RWPE1 (cell line): ENCODE results near the gene OSBPL9.

ENCODE experiments used
- CTCF ChIA-PET: fragments of 350-600 bp; sonication (Branson Sonifier 250); formaldehyde crosslinking; extraction: SDS; loops from one replicate; lab custom pipeline; 2021; lab: Yijun Ruan, JAX
- POLR2A ChIA-PET: fragments of 400-600 bp; formaldehyde crosslinking; extraction: SDS; loops from one replicate; lab custom pipeline; 2020; ENCODE audit warnings: antibody characterized with exemption; ENCODE audit not compliant: low non-redundant PET; lab: Yijun Ruan, JAX
- DNase-seq: peaks from one replicate; pipeline ENCODE4 v3.0.0; 2012; ENCODE audit warnings: low spot score
- H3K27ac ChIP-seq: fragments of 450-650 bp; 2 replicates; pipeline ENCODE4 v1.5.1; 2017
- TF ChIP-seq, protein P1 (sequence below): fragments of 450-650 bp; conservative IDR thresholded peaks from 2 replicates; pipeline ENCODE4 v1.5.1; 2017; ENCODE audit warnings: low read depth, mild to moderate bottlenecking

The OSBPL9 gene

GRCh38 chr1:51745304-51745570 is 128.3 kb downstream of the OSBPL9 start:
- ChIA-PET POLR2A (no interaction called here), CTCF (interaction anchor here (0.6 kb wide), 1 partner anchor 308 kb away, joined by 3 read pairs; no protein-coding TSS in a partner anchor)
- no peak overlapping the region for H3K27ac ChIP-seq
- DNase-seq: no peak
- TF ChIP-seq, protein P1, sequence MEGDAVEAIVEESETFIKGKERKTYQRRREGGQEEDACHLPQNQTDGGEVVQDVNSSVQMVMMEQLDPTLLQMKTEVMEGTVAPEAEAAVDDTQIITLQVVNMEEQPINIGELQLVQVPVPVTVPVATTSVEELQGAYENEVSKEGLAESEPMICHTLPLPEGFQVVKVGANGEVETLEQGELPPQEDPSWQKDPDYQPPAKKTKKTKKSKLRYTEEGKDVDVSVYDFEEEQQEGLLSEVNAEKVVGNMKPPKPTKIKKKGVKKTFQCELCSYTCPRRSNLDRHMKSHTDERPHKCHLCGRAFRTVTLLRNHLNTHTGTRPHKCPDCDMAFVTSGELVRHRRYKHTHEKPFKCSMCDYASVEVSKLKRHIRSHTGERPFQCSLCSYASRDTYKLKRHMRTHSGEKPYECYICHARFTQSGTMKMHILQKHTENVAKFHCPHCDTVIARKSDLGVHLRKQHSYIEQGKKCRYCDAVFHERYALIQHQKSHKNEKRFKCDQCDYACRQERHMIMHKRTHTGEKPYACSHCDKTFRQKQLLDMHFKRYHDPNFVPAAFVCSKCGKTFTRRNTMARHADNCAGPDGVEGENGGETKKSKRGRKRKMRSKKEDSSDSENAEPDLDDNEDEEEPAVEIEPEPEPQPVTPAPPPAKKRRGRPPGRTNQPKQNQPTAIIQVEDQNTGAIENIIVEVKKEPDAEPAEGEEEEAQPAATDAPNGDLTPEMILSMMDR: no peak

DNA sequence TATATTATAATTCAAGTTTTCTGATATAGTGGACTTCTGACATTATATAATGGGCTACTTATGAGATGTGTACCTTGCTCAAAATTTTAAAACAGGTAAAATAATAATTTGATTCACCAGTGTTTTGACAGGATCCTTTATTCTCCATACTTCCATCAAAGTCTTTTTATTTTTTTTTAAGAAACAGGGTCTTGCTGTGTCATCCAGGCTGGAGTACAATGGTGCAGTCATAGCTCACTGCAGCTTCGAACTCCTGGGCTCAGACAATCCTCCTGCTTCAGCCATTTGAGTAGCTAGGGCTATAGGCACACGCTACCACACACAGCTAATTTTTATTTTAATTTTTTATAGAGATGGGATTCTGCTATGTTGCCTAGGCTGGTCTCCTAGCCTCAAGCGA is 132.3 kb downstream of the OSBPL9 start:
- ChIA-PET CTCF (interaction anchor here (0.6 kb wide), 1 partner anchor 75 kb away, joined by 3 read pairs; no protein-coding TSS in a partner anchor), POLR2A (no interaction called here)
- H3K27ac ChIP-seq: no peak overlapping the region
- TF ChIP-seq, protein P1: no peak
- DNase-seq: no peak

DNA sequence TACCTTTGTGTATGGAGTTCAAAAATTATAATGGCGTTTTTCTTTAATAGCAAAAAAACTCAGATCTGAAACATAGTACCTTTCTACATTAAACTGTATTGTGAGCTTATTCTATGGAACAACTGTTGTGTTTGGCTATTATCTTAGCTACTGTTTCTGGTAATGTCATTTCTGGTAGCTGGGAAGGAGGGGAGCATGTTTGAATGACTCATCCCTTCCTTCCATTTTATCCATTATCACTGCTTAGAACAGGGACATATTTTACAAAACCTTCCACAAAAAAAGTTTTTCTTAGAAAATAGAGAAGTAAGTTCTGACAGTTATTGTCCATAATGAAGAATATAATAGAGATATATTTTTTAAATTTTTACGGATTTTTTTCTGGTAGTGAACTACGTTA is 133.3 kb downstream of the OSBPL9 start:
- TF ChIP-seq, protein P1: no peak
- no peak overlapping the region for H3K27ac ChIP-seq
- CTCF ChIA-PET: no interaction called here
- POLR2A ChIA-PET: no interaction called here
- no peak for DNase-seq

GRCh38 chr1:51750729-51751128 is 133.8 kb downstream of the OSBPL9 start:
- TF ChIP-seq, protein P1: no peak
- ChIA-PET CTCF (no interaction called here), POLR2A (no interaction called here)
- no peak overlapping the region for H3K27ac ChIP-seq
- DNase-seq: no peak

DNA sequence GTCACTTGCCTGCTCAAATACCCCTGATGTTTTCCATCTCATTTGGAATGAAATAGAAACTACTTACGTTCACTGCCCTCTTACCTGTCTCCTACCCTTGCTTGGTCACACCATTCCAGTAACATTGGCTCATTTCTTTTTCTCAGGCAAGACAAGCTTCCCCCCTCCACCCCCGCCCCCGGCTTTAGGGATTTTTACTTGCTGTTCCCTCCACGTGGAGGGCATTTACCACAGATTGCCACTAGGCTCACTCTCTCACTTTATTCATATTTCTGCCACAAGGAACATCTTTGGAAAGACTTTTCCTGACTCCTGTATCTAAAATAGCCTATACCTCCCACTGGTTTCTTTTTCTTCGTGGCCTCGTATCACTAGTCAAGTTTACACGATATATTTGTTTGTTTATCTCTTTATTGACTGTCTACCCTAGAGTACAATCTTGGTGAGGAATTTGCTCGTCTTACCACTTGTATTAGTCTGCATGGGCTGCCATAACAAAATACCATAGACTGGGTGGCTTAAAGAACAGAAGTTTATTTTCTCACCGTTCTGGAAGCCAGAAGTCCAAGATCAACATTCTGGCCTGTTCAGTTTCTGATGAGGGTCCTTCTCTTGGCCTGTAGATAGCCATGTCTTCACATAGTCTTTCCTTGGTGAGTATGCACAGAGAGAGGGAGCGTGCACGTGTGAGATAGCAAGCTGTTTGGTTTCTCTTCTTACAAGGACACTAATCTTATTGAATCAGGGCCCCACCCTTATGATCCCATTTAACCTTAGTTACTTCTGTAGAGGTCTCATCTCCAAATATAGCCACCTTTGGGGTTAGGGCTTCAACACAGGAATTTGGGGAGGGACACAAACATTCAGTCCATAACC is 135.4 kb downstream of the OSBPL9 start:
- ChIA-PET POLR2A (no interaction called here), CTCF (interaction anchor here (0.6 to 0.7 kb wide), 3 partner anchors 8 to 108 kb away, joined by 3 to 4 read pairs (median 3); no protein-coding TSS in a partner anchor)
- no peak overlapping the region for H3K27ac ChIP-seq
- TF ChIP-seq, protein P1: no peak
- no peak for DNase-seq

DNA sequence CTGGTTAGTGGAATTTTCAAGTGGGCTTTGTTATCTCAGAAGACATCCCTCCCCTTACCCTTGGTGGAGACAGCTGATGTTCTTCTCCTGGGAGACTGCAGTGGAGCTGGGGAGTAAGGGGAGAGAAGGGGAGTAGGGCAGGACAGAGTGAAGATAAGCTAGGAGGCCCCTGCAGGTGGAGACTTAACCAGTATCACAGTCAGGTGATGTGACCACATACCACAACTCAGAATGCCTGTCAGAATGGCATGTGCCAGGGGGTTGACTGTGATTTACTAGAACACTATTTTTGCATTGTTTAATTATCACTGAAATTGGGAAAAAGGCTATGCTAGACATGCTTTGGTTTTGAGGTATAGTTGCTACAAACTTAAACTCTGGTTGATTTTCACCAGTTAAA is 137.1 kb downstream of the OSBPL9 start:
- H3K27ac ChIP-seq: no peak overlapping the region
- ChIA-PET CTCF (no interaction called here), POLR2A (no interaction called here)
- TF ChIP-seq, protein P1: no peak
- no peak for DNase-seq
